Heart left ventricle (tissue), 13 donors: ENCODE measurements around the gene DIP2C.

Experiments
- POLR2A ChIP-seq, 2 donors: fragments of 450-650 bp; IDR thresholded peaks; one replicate each; pipeline ENCODE4 v1.6.1; 2017; ENCODE audit warnings: antibody characterized with exemption in 2 of 2, mild to moderate bottlenecking in 2 of 2, moderate library complexity in 2 of 2
- TF ChIP-seq, protein P1 (sequence below), 12 donors: fragments of 200-600 bp; sonication (generic) in 4 of 12; IDR thresholded peaks; one replicate each; pipeline versions ENCODE4 v1.5.0 to v1.8.0; 2018 to 2022; ENCODE audit warnings: antibody characterized with exemption in 12 of 12, mild to moderate bottlenecking in 5 of 12
- donor health status: ischemic (EF 13 %, LVEDD 7.1; RV severe dilation, severe dysfunction).
- donor health status: DM: no; HTN: yes; CAD: no.
- donor health status: DM: no; HTN: no; CAD: no.
- donor health status: ischemic (EF 25% LVEDD 6.9; RV normal size, moderate dysfunction).
- donor health status: ischemic (EF 25% LVEDD 5.7; RV mildly dilated, moderate dysfunction).
- donor health status: ischemic (EF 35%, LVEDD 5.7; RV mildly dilated, moderate dysfunction).
- donor health status: nonischemic (EF 11% LVEDD 7.7; RV severe dilation, severe dysfunction).
- donor health status: DM: yes; HTN: yes; CAD: no.
- donor health status: PGD.
- donor health status: ischemic (EF 29% LVEDD 5.4; RV normal size, mild dysfunction).
- donor health status: nonischemic (EF 23%, LVEDD 6.1; RV moderate dilation, normal function).

DNA sequence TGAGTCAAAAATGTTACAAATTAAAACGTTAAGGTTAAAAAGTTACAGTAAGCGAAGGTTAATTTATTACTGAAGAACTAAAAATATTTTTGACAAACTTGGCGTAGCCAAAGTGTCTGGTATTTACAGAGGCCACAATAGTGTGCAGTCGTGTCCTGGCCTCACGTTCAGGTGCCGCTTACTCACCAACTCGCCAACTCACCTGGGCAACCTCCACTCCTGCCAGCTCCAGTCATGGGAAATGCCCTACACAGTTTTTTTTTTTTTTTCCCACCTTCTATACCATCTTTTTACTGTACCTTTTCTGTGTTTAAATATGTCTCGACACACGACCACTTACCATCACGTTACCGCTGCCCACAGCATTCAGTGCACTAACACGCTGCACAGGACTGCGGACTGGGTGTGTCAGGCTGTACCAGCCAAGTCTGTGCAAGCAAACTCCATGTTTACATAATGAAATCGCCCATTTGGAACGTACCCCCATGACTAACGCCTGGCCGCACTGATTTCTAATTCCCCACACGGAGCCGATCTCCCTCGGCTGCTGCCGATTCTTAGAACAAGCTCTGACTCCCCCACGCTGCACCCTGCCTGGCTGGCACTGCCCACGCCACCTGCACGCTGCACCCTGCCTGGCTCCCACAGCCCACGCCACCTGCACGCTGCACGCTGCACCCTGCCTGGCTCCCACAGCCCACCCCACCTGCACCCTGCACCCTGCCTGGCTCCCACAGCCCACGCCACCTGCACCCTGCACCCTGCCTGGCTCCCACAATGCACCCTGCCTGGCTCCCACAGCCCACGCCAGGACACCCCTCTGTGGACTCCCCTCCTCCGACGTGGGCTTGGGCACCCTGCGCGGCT is 351.1 kb downstream of the DIP2C start:
- TF ChIP-seq, protein P1, sequence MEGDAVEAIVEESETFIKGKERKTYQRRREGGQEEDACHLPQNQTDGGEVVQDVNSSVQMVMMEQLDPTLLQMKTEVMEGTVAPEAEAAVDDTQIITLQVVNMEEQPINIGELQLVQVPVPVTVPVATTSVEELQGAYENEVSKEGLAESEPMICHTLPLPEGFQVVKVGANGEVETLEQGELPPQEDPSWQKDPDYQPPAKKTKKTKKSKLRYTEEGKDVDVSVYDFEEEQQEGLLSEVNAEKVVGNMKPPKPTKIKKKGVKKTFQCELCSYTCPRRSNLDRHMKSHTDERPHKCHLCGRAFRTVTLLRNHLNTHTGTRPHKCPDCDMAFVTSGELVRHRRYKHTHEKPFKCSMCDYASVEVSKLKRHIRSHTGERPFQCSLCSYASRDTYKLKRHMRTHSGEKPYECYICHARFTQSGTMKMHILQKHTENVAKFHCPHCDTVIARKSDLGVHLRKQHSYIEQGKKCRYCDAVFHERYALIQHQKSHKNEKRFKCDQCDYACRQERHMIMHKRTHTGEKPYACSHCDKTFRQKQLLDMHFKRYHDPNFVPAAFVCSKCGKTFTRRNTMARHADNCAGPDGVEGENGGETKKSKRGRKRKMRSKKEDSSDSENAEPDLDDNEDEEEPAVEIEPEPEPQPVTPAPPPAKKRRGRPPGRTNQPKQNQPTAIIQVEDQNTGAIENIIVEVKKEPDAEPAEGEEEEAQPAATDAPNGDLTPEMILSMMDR (IDR thresholded peaks at IDR 0.05) = no peak
- TF ChIP-seq POLR2A (IDR thresholded peaks at IDR 0.05) = no peak
